SK-N-SH (cell line): Measurements from ENCODE around the gene NDUFB11.

Experiments used
- MXI1 ChIP-seq: IDR thresholded peaks from 2 replicates; pipeline ENCODE4 v1.6.1; 2012; ENCODE audit warnings: mild to moderate bottlenecking, low read depth, low read length, improper control_type of control experiment
- RFX5 ChIP-seq: IDR thresholded peaks from 2 replicates; pipeline ENCODE4 v1.6.1; 2012; ENCODE audit warnings: mild to moderate bottlenecking, improper control_type of control experiment, low read length
- SIN3A ChIP-seq: IDR thresholded peaks from 2 replicates; pipeline ENCODE4 v1.6.1; 2012; ENCODE audit warnings: low read depth, mild to moderate bottlenecking, low read length, moderate library complexity, borderline replicate concordance
- TF ChIP-seq, protein P1 (sequence below): fragments of 200-600 bp; sonication (generic); IDR thresholded peaks from 2 replicates; pipeline ENCODE4 v1.6.1; 2017; ENCODE audit warnings: antibody characterized with exemption, mild to moderate bottlenecking, moderate library complexity

DNA sequence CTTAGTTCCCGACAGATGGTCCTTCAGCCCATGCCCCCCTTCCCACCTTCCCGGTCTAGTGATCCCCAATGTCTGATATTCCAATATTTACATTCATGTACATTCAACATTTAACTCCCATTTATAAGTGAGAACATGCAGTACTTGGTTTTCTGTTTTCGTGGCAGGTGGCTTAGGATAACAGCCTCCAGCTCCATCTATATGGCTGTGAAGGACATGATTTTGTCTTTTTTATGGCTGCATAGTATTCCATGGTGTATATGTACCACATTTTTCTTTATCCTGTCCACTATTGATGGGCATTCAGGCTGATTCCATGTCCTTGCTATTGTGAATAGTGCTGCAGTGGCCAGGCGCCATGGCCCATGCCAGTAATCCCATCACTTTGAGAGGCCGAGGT is 14.3 kb upstream of the NDUFB11 start:
- TF ChIP-seq, protein P1, sequence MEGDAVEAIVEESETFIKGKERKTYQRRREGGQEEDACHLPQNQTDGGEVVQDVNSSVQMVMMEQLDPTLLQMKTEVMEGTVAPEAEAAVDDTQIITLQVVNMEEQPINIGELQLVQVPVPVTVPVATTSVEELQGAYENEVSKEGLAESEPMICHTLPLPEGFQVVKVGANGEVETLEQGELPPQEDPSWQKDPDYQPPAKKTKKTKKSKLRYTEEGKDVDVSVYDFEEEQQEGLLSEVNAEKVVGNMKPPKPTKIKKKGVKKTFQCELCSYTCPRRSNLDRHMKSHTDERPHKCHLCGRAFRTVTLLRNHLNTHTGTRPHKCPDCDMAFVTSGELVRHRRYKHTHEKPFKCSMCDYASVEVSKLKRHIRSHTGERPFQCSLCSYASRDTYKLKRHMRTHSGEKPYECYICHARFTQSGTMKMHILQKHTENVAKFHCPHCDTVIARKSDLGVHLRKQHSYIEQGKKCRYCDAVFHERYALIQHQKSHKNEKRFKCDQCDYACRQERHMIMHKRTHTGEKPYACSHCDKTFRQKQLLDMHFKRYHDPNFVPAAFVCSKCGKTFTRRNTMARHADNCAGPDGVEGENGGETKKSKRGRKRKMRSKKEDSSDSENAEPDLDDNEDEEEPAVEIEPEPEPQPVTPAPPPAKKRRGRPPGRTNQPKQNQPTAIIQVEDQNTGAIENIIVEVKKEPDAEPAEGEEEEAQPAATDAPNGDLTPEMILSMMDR, result no peak
- TF ChIP-seq MXI1, result no peak
- no peak for TF ChIP-seq SIN3A
- TF ChIP-seq RFX5, result no peak
